Measurements from ENCODE around the gene BICD1.
A peak's percentile ranks its signal among the peaks of the same experiment; 100 is the strongest.

Gene BICD1

GRCh38 chr12:32400866-32401265 is 294.2 kb downstream of the BICD1 start:
- peak overlapping the region; percentile 87 for H3K4me3 ChIP-seq (ENCODE audit: low read depth, low read length)
- DNase-seq (ENCODE audit: low read depth): no peak
- TF ChIP-seq CTCF (conservative IDR thresholded peaks at IDR 0.05; ENCODE audit: low read depth, low read length): no peak

DNA sequence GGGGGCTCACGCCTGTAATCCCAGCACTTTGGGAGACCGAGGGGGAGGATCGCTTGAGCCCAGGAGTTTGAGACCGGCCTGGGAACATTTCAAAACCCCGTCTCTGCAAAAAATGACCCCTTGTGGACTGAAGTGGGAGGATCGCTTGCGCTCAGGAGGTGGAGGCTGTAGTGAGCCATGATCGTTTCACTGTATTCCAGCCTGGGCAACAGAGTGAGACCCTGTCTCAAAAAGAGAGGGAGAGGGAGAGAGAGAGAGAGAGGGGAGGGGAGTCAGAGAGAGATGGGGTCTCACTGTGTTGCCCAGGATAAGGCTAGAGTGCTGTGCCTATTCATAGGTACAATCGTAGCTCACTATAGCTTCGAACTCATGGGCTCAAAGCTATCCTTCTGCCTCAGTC is 295.5 kb downstream of the BICD1 start:
- no peak for TF ChIP-seq CTCF (conservative IDR thresholded peaks at IDR 0.05; ENCODE audit: low read depth, low read length)
- no peak overlapping the region for H3K4me3 ChIP-seq (ENCODE audit: low read depth, low read length)
- DNase-seq (ENCODE audit: low read depth): no peak

DNA sequence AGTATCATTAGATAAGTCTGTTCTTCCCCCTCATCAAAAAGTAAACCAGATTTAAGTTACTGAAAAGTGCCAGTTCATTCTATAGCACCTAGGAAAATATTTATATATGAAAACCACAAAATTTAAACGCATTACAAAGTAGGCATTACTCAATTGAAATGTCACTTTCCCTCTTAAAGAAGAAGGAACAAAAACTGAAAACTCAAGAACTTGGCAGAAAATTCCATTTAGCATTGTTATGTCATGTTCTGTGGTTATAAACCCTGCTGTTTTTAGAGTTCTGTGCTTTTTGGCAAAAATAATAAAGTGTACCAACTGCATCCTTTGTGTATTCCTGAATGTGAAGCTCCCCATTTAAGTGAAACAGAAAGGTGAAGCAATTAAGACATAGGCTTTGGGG is 296.3 kb downstream of the BICD1 start:
- no peak for TF ChIP-seq CTCF (conservative IDR thresholded peaks at IDR 0.05; ENCODE audit: low read depth, low read length)
- DNase-seq (ENCODE audit: low read depth): peak; percentile 38
- no peak overlapping the region for H3K4me3 ChIP-seq (ENCODE audit: low read depth, low read length)

GRCh38 chr12:32407795-32408194 is 301.1 kb downstream of the BICD1 start:
- TF ChIP-seq CTCF (conservative IDR thresholded peaks at IDR 0.05; ENCODE audit: low read depth, low read length): no peak
- no peak overlapping the region for H3K4me3 ChIP-seq (ENCODE audit: low read depth, low read length)
- DNase-seq (ENCODE audit: low read depth): no peak

DNA sequence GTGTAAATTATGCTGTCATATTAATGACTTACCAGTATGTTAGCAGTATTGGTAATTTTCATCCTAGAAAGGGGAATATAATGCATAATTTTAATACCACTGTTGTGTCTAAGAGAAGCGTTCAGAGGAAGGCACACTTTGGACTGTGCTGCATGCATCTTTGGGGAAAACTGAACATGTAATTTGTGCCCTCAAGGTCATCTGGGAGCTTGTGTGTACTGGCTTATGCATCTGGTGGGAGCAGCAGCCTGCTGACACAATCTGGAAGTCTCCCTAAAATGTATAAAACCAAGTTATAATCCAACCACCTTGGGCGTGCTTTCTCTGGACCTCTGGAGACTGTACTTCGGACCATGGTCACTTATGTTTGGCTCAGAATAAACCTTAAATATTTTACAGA is 306.8 kb downstream of the BICD1 start:
- TF ChIP-seq CTCF (conservative IDR thresholded peaks at IDR 0.05; ENCODE audit: low read depth, low read length): no peak
- no peak for DNase-seq (ENCODE audit: low read depth)
- no peak overlapping the region for H3K4me3 ChIP-seq (ENCODE audit: low read depth, low read length)

DNA sequence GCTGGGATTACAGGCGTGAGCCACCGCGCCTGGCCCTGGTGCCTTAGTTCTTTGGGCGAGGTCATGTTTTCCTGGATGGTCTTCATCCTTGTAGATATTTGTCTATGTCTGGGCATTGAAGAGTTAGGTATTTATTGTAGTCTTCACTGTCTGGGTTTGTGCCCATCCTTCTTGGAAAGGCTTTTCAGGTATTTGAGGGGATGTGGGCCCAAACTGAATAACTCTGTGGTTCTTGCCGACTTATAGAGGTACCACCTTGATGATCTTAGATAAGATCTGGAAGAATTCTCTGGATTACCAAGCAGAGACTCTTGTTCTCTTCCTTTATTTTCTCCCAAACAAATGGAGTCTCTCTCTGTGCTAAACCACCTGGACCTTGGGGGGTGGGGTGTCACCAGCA is 311.6 kb downstream of the BICD1 start:
- H3K4me3 ChIP-seq (ENCODE audit: low read depth, low read length): no peak overlapping the region
- no peak for TF ChIP-seq CTCF (conservative IDR thresholded peaks at IDR 0.05; ENCODE audit: low read depth, low read length)
- DNase-seq (ENCODE audit: low read depth): no peak

DNA sequence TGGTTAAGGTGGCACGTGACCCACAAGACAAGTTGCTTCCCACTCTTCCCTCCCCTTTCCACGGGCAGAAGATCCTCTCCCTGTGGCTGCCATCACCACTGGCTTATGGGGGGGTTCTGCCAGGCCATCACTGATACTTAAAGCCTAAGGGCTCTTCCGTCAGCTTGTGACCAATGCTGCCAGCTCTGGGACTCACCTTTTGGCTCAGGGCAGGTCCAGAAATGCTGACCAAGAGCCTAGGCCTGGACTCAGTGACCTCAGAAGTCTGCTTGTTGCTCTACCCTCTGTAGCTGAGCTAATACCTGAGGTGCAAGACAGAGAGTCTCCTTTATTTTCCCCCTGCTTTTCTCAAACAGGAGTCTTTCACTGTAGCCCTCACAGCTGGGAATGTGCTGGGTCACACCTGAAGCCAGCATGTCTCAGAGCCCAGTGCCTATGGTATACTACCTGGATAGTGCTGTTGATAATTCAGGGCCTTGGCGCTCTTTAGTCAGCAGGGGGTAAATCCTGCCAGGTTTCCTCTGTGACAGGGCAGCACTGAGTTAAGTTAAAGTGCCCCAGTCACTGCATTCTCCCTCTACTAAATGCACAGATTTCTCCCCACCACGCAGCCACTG is 312.4 kb downstream of the BICD1 start:
- H3K4me3 ChIP-seq (ENCODE audit: low read depth, low read length): no peak overlapping the region
- TF ChIP-seq CTCF (conservative IDR thresholded peaks at IDR 0.05; ENCODE audit: low read depth, low read length): no peak
- DNase-seq (ENCODE audit: low read depth): no peak

Measured in choroid plexus epithelial cell (primary cell).